Uterus (tissue), 2 donors: ENCODE data around the gene KCNAB1.

ENCODE experiments used
- CTCF ChIP-seq, 4 experiments: fragments of 200-600 bp in 2 of 4; fragments of 450-650 bp in 2 of 4; sonication (generic) in 2 of 4; IDR thresholded peaks; one replicate each; pipeline ENCODE4 v1.5.1; 2016 to 2019; ENCODE audit warnings: antibody characterized with exemption in 4 of 4, mild to moderate bottlenecking in 2 of 4, moderate library complexity in 1 of 4
- POLR2A ChIP-seq, 2 donors: fragments of 450-650 bp; IDR thresholded peaks; one replicate each; pipeline ENCODE4 v1.6.1; 2016; ENCODE audit warnings: antibody characterized with exemption in 2 of 2, mild to moderate bottlenecking in 1 of 2, moderate library complexity in 1 of 2

- TF ChIP-seq CTCF (IDR thresholded peaks at IDR 0.05) = no peak
- TF ChIP-seq POLR2A (IDR thresholded peaks at IDR 0.05) = no peak
These were observed 239.0 kb downstream of the KCNAB1 start for GRCh38 chr3:156359368-156359767.
